Measurements from ENCODE around the gene POLD1. TPM values are rescaled to one million over a fixed set of nuclear protein-coding genes. Genes with fewer than 3 reads are reported as not detected.

The POLD1 gene
- polyA plus RNA-seq, 5 donors, result 23.6 to 37.1 (median 29.6) TPM

- DNase-seq, result peak in 1 of 2 donors; percentile 40
Measured at GRCh38 chr19:50362656-50363424, 21.3 kb upstream of the POLD1 start.

- DNase-seq, result no peak
Measured at GRCh38 chr19:50365434-50366306, 18.5 kb upstream of the POLD1 start, which contains the start of gene NAPSA. Gene NAPSA (minus strand): TSS chr19:50365639. CDS start chr19:50365621, 18 bp downstream.

- peak; percentile 67 to 76 for DNase-seq
Measured at GRCh38 chr19:50368649-50369570, 15.2 kb upstream of the POLD1 start.

GRCh38 chr19:50371914-50372475, 12.2 kb upstream of the POLD1 start:
- no peak for DNase-seq

GRCh38 chr19:50376166-50377050, 7.7 kb upstream of the POLD1 start, which contains the start of gene NR1H2:
Gene NR1H2 (plus strand): TSS chr19:50376457. CDS start chr19:50377606, 1,149 bp downstream.
- peak; percentile 94 to 95 for DNase-seq

- DNase-seq, result no peak
Measured at GRCh38 chr19:50377051-50377461, 7.1 kb upstream of the POLD1 start.

GRCh38 chr19:50377517-50377916, 6.6 kb upstream of the POLD1 start:
- no peak for DNase-seq

- no peak for DNase-seq
Measured at GRCh38 chr19:50378169-50378862, 5.8 kb upstream of the POLD1 start.

- no peak for DNase-seq
Measured at GRCh38 chr19:50378863-50379236, 5.3 kb upstream of the POLD1 start.

GRCh38 chr19:50379602-50380001, 4.5 kb upstream of the POLD1 start:
- DNase-seq, result no peak

GRCh38 chr19:50380137-50380536, 4.0 kb upstream of the POLD1 start:
- no peak for DNase-seq

GRCh38 chr19:50380751-50381151, 3.4 kb upstream of the POLD1 start:
- DNase-seq, result no peak

GRCh38 chr19:50381881-50382729, 2.0 kb upstream of the POLD1 start:
- DNase-seq, result no peak

GRCh38 chr19:50383001-50383851, 921 bp upstream of the POLD1 start:
- DNase-seq, result no peak

- DNase-seq, result no peak
Measured at GRCh38 chr19:50384685-50385535, 763 bp downstream of the POLD1 start.

- no peak for DNase-seq
Measured at GRCh38 chr19:50387176-50387867, 3.2 kb downstream of the POLD1 start.

All from right lung (tissue), 5 donors.